Left renal pelvis (tissue), 4 donors: Measurements from ENCODE around the gene NXPE3. TPM values are rescaled to one million over a fixed set of nuclear protein-coding genes. Genes with fewer than 3 reads are reported as not detected.

ENCODE experiments used
- DNase-seq, 4 donors: peaks; one replicate each; pipeline ENCODE4 v3.0.0-alpha.2; 2013; ENCODE audit warnings: low read depth in 4 of 4, low spot score in 3 of 4
- polyA plus RNA-seq, 4 donors: library from polyadenylated mRNA; unstranded; fragments of 120-200 nt; gene quantifications; one replicate each; pipeline ENCODE4 v1.2.1, GENCODE V29; 2013; ENCODE audit not compliant: insufficient read length in 4 of 4

Gene NXPE3
- polyA plus RNA-seq, 4 donors = 5.6 to 8.8 (median 6.2) TPM

- DNase-seq = no peak
These were observed 22.2 kb downstream of the NXPE3 start for GRCh38 chr3:101801174-101801573.

- DNase-seq = no peak
These were observed 23.2 kb downstream of the NXPE3 start for GRCh38 chr3:101802179-101802578.

- DNase-seq = peak in 2 of 4 donors; percentile 46 to 51
These were observed 24.3 kb downstream of the NXPE3 start for GRCh38 chr3:101803173-101803782.

GRCh38 chr3:101803939-101804338 is 24.9 kb downstream of the NXPE3 start:
- no peak for DNase-seq

- no peak for DNase-seq
These were observed 27.5 kb downstream of the NXPE3 start for GRCh38 chr3:101806491-101806890.

- no peak for DNase-seq
These were observed 28.9 kb downstream of the NXPE3 start for GRCh38 chr3:101807888-101808287.

GRCh38 chr3:101809178-101810021 is 30.4 kb downstream of the NXPE3 start:
- DNase-seq = no peak

- no peak for DNase-seq
These were observed 31.0 kb downstream of the NXPE3 start for GRCh38 chr3:101810022-101810418.

- DNase-seq = no peak
These were observed 32.9 kb downstream of the NXPE3 start for GRCh38 chr3:101811875-101812274.

- no peak for DNase-seq
These were observed 33.9 kb downstream of the NXPE3 start for GRCh38 chr3:101812895-101813294.

GRCh38 chr3:101813817-101814440 is 34.9 kb downstream of the NXPE3 start:
- DNase-seq = no peak

- DNase-seq = no peak
These were observed 35.8 kb downstream of the NXPE3 start for GRCh38 chr3:101814835-101815234.

GRCh38 chr3:101816215-101817149 is 37.5 kb downstream of the NXPE3 start:
- DNase-seq = no peak

- DNase-seq = no peak
These were observed 39.0 kb downstream of the NXPE3 start for GRCh38 chr3:101817992-101818391.

GRCh38 chr3:101819649-101820206 is 40.7 kb downstream of the NXPE3 start:
- DNase-seq = no peak

- DNase-seq = no peak
These were observed 42.5 kb downstream of the NXPE3 start for GRCh38 chr3:101821503-101821902.

GRCh38 chr3:101823525-101823924 is 44.5 kb downstream of the NXPE3 start:
- no peak for DNase-seq

- no peak for DNase-seq
These were observed 45.7 kb downstream of the NXPE3 start for GRCh38 chr3:101824702-101825101.

- no peak for DNase-seq
These were observed 47.0 kb downstream of the NXPE3 start for GRCh38 chr3:101825904-101826445.
